HepG2 (cell line): ENCODE results near the gene AGFG1. TPM values are rescaled to one million over a fixed set of nuclear protein-coding genes. Genes with fewer than 3 reads are reported as not detected.

Experiments used
- BORCS8-MEF2B ChIP-seq: sonication (generic); formaldehyde crosslinking; IDR thresholded peaks from 2 replicates; pipeline ENCODE4 v1.8.0; 2022; ENCODE audit warnings: mild to moderate bottlenecking, missing genetic modification reagents
- FIP1L1 ChIP-seq: fragments of 200-400 bp; formaldehyde crosslinking; IDR thresholded peaks from 2 replicates; pipeline ENCODE4 v1.6.1; 2018; ENCODE audit warnings: low read depth, mild to moderate bottlenecking, low read length, moderate library complexity, borderline replicate concordance; ENCODE audit not compliant: insufficient read depth
- IRF2 ChIP-seq: IDR thresholded peaks from 2 replicates; pipeline ENCODE4 v1.6.1; 2018; ENCODE audit warnings: missing genetic modification reagents, missing compliant biosample characterization
- KDM6A ChIP-seq: IDR thresholded peaks from 2 replicates; pipeline ENCODE4 v1.6.1; 2016; ENCODE audit warnings: low read depth
- RFX1 ChIP-seq: fragments of 450-650 bp; IDR thresholded peaks from 2 replicates; pipeline ENCODE4 v1.6.1; 2017
- ZNF382 ChIP-seq: sonication (generic); formaldehyde crosslinking; IDR thresholded peaks from 2 replicates; pipeline ENCODE4 v1.5.0; 2020; ENCODE audit warnings: missing genetic modification reagents, mild to moderate bottlenecking, borderline replicate concordance
- ZNF550 ChIP-seq: sonication (generic); formaldehyde crosslinking; IDR thresholded peaks from 2 replicates; pipeline ENCODE4 v1.4.0; 2020; ENCODE audit warnings: mild to moderate bottlenecking, missing genetic modification reagents, borderline replicate concordance
- ZNF614 ChIP-seq: IDR thresholded peaks from 2 replicates; pipeline ENCODE4 v1.6.1; 2018; ENCODE audit warnings: missing biosample characterization, missing genetic modification reagents, inconsistent platforms, borderline replicate concordance
- polyA plus RNA-seq, 8 experiments: library from polyadenylated mRNA; depleted of rRNA in 3 of 8; stranded (reverse) in 7 of 8; unstranded in 1 of 8; fragments of >200 nt; fragmentation: Illumina TruSeq in 4 of 8; extraction: Trizol in 4 of 8; gene quantifications; 2 replicates each; pipeline versions ENCODE4 v1.2.1 to v1.2.3, GENCODE V29; 2011 to 2016; ENCODE audit warnings: low read depth in 4 of 8, missing spikeins in 1 of 8, mixed read lengths in 1 of 8; ENCODE audit not compliant: insufficient read depth in 1 of 8
- total RNA-seq, 5 experiments: library from RNA; depleted of rRNA; stranded (reverse); fragments of >200 nt; fragmentation: Illumina TruSeq; extraction: Trizol; gene quantifications; 2 replicates each; pipeline ENCODE4 v1.2.3, GENCODE V29; 2016; ENCODE audit warnings: low read depth in 1 of 5
- TF ChIP-seq, protein P1 (sequence below): fragments of 450-650 bp; IDR thresholded peaks from 2 replicates; pipeline ENCODE4 v1.6.1; 2017
- TF ChIP-seq, protein P2 (sequence below): sonication (generic); formaldehyde crosslinking; IDR thresholded peaks from 2 replicates; pipeline ENCODE4 v1.4.0; 2020; ENCODE audit warnings: missing genetic modification reagents
- TF ChIP-seq, protein P3 (sequence below): sonication (generic); formaldehyde crosslinking; IDR thresholded peaks from 2 replicates; pipeline ENCODE4 v1.5.1; 2020; ENCODE audit warnings: missing genetic modification reagents, mild to moderate bottlenecking, borderline replicate concordance
- TF ChIP-seq, protein P4 (sequence below): sonication (generic); formaldehyde crosslinking; IDR thresholded peaks from 2 replicates; pipeline ENCODE4 v1.5.0; 2020; ENCODE audit warnings: missing genetic modification reagents, mild to moderate bottlenecking, borderline replicate concordance
- TF ChIP-seq, protein P5 (sequence below): sonication (generic); formaldehyde crosslinking; IDR thresholded peaks from 2 replicates; pipeline ENCODE4 v1.9.0; 2021; ENCODE audit warnings: missing genetic modification reagents, borderline replicate concordance
- TF ChIP-seq, protein P6 (sequence below): sonication (generic); formaldehyde crosslinking; IDR thresholded peaks from 2 replicates; pipeline ENCODE4 v1.8.1; 2022; ENCODE audit warnings: mild to moderate bottlenecking, missing genetic modification reagents
- TF ChIP-seq, protein P7 (sequence below): sonication (generic); formaldehyde crosslinking; IDR thresholded peaks from 2 replicates; pipeline ENCODE4 v1.4.0; 2020; ENCODE audit warnings: low read depth, mild to moderate bottlenecking, missing genetic modification reagents
- TF ChIP-seq, protein P8 (sequence below): sonication (generic); formaldehyde crosslinking; IDR thresholded peaks from 2 replicates; pipeline ENCODE4 v1.5.1; 2020; ENCODE audit warnings: missing genetic modification reagents, mild to moderate bottlenecking, borderline replicate concordance

AGFG1 gene
- total and polyA plus RNA-seq, 2 of the 13 experiments (the other 11 are each of a cell fraction or from before 2014, with no cell fraction given) = 145 to 168 TPM

DNA sequence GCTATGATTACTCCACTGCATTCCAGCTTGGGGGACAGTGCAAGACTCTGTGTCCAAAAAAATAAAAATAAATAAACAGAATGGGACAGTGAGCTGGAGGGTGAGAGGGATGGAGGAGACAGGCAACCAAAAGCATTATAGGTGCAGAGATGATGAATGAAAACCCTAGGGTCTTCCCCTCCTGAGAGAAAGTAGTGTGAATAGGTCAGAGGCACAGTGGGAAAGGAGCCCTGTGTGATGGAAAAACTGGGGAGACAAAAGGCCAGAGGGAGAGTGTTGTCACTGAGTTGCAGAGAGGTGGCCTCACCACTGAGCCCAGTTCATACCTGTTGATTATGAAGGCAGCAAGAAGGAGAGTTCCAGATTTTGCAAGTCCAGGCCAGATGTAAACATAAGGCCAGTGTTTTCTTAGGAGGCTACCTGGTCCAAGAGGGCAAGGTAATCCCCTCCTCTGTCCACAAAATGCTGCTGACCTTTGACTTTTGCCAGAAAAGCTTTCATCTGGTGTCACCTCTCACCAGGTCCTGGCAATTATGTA lies 17.6 kb upstream of the AGFG1 start (continued):
- TF ChIP-seq, protein P1, sequence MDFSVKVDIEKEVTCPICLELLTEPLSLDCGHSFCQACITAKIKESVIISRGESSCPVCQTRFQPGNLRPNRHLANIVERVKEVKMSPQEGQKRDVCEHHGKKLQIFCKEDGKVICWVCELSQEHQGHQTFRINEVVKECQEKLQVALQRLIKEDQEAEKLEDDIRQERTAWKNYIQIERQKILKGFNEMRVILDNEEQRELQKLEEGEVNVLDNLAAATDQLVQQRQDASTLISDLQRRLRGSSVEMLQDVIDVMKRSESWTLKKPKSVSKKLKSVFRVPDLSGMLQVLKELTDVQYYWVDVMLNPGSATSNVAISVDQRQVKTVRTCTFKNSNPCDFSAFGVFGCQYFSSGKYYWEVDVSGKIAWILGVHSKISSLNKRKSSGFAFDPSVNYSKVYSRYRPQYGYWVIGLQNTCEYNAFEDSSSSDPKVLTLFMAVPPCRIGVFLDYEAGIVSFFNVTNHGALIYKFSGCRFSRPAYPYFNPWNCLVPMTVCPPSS = no peak
- TF ChIP-seq, protein P2, sequence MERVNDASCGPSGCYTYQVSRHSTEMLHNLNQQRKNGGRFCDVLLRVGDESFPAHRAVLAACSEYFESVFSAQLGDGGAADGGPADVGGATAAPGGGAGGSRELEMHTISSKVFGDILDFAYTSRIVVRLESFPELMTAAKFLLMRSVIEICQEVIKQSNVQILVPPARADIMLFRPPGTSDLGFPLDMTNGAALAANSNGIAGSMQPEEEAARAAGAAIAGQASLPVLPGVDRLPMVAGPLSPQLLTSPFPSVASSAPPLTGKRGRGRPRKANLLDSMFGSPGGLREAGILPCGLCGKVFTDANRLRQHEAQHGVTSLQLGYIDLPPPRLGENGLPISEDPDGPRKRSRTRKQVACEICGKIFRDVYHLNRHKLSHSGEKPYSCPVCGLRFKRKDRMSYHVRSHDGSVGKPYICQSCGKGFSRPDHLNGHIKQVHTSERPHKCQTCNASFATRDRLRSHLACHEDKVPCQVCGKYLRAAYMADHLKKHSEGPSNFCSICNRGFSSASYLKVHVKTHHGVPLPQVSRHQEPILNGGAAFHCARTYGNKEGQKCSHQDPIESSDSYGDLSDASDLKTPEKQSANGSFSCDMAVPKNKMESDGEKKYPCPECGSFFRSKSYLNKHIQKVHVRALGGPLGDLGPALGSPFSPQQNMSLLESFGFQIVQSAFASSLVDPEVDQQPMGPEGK (CRISPR knock-in tag) = peak; percentile 58
- TF ChIP-seq IRF2 (CRISPR knock-in tag) = peak; percentile 71; the same call in 1 of the 2 replicates
- no peak for TF ChIP-seq RFX1
- peak; percentile 38; the same call in 1 of the 2 replicates for TF ChIP-seq ZNF614 (CRISPR knock-in tag)
- no peak for TF ChIP-seq ZNF382 (CRISPR knock-in tag)
- TF ChIP-seq, protein P3, sequence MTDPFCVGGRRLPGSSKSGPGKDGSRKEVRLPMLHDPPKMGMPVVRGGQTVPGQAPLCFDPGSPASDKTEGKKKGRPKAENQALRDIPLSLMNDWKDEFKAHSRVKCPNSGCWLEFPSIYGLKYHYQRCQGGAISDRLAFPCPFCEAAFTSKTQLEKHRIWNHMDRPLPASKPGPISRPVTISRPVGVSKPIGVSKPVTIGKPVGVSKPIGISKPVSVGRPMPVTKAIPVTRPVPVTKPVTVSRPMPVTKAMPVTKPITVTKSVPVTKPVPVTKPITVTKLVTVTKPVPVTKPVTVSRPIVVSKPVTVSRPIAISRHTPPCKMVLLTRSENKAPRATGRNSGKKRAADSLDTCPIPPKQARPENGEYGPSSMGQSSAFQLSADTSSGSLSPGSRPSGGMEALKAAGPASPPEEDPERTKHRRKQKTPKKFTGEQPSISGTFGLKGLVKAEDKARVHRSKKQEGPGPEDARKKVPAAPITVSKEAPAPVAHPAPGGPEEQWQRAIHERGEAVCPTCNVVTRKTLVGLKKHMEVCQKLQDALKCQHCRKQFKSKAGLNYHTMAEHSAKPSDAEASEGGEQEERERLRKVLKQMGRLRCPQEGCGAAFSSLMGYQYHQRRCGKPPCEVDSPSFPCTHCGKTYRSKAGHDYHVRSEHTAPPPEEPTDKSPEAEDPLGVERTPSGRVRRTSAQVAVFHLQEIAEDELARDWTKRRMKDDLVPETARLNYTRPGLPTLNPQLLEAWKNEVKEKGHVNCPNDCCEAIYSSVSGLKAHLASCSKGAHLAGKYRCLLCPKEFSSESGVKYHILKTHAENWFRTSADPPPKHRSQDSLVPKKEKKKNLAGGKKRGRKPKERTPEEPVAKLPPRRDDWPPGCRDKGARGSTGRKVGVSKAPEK = no peak
- TF ChIP-seq, protein P4, sequence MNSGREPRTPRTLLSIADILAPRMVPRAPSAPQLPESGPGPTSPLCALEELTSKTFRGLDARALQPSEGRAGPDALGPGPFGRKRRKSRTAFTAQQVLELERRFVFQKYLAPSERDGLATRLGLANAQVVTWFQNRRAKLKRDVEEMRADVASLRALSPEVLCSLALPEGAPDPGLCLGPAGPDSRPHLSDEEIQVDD = no peak
- TF ChIP-seq, protein P5, sequence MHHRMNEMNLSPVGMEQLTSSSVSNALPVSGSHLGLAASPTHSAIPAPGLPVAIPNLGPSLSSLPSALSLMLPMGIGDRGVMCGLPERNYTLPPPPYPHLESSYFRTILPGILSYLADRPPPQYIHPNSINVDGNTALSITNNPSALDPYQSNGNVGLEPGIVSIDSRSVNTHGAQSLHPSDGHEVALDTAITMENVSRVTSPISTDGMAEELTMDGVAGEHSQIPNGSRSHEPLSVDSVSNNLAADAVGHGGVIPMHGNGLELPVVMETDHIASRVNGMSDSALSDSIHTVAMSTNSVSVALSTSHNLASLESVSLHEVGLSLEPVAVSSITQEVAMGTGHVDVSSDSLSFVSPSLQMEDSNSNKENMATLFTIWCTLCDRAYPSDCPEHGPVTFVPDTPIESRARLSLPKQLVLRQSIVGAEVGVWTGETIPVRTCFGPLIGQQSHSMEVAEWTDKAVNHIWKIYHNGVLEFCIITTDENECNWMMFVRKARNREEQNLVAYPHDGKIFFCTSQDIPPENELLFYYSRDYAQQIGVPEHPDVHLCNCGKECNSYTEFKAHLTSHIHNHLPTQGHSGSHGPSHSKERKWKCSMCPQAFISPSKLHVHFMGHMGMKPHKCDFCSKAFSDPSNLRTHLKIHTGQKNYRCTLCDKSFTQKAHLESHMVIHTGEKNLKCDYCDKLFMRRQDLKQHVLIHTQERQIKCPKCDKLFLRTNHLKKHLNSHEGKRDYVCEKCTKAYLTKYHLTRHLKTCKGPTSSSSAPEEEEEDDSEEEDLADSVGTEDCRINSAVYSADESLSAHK (CRISPR knock-in tag) = no peak
- TF ChIP-seq FIP1L1 = no peak
- TF ChIP-seq, protein P6, sequence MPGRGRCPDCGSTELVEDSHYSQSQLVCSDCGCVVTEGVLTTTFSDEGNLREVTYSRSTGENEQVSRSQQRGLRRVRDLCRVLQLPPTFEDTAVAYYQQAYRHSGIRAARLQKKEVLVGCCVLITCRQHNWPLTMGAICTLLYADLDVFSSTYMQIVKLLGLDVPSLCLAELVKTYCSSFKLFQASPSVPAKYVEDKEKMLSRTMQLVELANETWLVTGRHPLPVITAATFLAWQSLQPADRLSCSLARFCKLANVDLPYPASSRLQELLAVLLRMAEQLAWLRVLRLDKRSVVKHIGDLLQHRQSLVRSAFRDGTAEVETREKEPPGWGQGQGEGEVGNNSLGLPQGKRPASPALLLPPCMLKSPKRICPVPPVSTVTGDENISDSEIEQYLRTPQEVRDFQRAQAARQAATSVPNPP = no peak; the same call in 1 of the 2 replicates
- TF ChIP-seq, protein P7, sequence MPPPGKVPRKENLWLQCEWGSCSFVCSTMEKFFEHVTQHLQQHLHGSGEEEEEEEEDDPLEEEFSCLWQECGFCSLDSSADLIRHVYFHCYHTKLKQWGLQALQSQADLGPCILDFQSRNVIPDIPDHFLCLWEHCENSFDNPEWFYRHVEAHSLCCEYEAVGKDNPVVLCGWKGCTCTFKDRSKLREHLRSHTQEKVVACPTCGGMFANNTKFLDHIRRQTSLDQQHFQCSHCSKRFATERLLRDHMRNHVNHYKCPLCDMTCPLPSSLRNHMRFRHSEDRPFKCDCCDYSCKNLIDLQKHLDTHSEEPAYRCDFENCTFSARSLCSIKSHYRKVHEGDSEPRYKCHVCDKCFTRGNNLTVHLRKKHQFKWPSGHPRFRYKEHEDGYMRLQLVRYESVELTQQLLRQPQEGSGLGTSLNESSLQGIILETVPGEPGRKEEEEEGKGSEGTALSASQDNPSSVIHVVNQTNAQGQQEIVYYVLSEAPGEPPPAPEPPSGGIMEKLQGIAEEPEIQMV (CRISPR knock-in tag) = no peak
- TF ChIP-seq ZNF550 (CRISPR knock-in tag) = no peak
- TF ChIP-seq, protein P8, sequence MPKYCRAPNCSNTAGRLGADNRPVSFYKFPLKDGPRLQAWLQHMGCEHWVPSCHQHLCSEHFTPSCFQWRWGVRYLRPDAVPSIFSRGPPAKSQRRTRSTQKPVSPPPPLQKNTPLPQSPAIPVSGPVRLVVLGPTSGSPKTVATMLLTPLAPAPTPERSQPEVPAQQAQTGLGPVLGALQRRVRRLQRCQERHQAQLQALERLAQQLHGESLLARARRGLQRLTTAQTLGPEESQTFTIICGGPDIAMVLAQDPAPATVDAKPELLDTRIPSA (CRISPR knock-in tag) = no peak
- TF ChIP-seq BORCS8-MEF2B = no peak
- TF ChIP-seq KDM6A (CRISPR knock-in tag) = peak; percentile 80
